Posterior cingulate gyrus (tissue), 11 donors: Measurements from ENCODE around the gene INSR.
A peak's percentile ranks its signal among the peaks of the same experiment; 100 is the strongest.
"Not testable (repeated sequence)": the region's sequence is repeated elsewhere in the genome, so short reads cannot be mapped to it uniquely, and the experiment has no call there.

Experiments used
- DNase-seq, 10 donors: peaks; one replicate each; pipeline versions ENCODE4 v3.0.0 to v3.0.0-alpha.2; 2020 to 2021; ENCODE audit warnings: mixed read lengths in 3 of 10
- intact Hi-C: fragments of 100-400 bp; cut with DNase I; formaldehyde crosslinking; loops from one replicate; pipeline ENCODE4 v1.15.1; 2023

The INSR gene

GRCh38 chr19:7293762-7294557, at the start of gene INSR:
TSS of gene INSR (minus strand) at chr19:7294414. CDS start at chr19:7293891, 523 bp downstream.
- DNase-seq = peak; percentile 81 to 98 (median 86)
- intact Hi-C loops = loop anchor here (1.0 to 5.0 kb wide), 3 partner anchors 96 to 192 kb away; no protein-coding TSS in a partner anchor

- intact Hi-C loops = no loop called here
Observed at GRCh38 chr19:7342143-7342542, 47.9 kb upstream of the INSR start.

GRCh38 chr19:7340959-7341837, 47.0 kb upstream of the INSR start:
- peak; percentile 53 to 97 (median 90) for DNase-seq
- intact Hi-C loops = loop anchor here (1.0 kb wide), 2 partner anchors 192 to 239 kb away; no protein-coding TSS in a partner anchor

More at GRCh38 chr19:7342143-7342542, 47.9 kb upstream of the INSR start:
- no peak for DNase-seq

GRCh38 chr19:7337380-7338194, 43.4 kb upstream of the INSR start:
- intact Hi-C loops = no loop called here
- no peak for DNase-seq

GRCh38 chr19:7336321-7336973, 42.2 kb upstream of the INSR start:
- DNase-seq = no peak
- intact Hi-C loops = no loop called here

GRCh38 chr19:7333198-7334118, 39.2 kb upstream of the INSR start:
- no peak for DNase-seq
- intact Hi-C loops = no loop called here

GRCh38 chr19:7331446-7331845, 37.2 kb upstream of the INSR start:
- DNase-seq = no peak
- intact Hi-C loops = no loop called here

GRCh38 chr19:7328647-7329046, 34.4 kb upstream of the INSR start:
- intact Hi-C loops = no loop called here
- no peak for DNase-seq

- intact Hi-C loops = no loop called here
Observed at GRCh38 chr19:7327802-7328201, 33.6 kb upstream of the INSR start.

GRCh38 chr19:7326105-7326877, 32.1 kb upstream of the INSR start:
- DNase-seq = no peak
- intact Hi-C loops = no loop called here

More at GRCh38 chr19:7327802-7328201, 33.6 kb upstream of the INSR start:
- no peak for DNase-seq

- intact Hi-C loops = no loop called here
Observed at GRCh38 chr19:7318176-7318575, 24.0 kb upstream of the INSR start.

GRCh38 chr19:7312816-7313215, 18.6 kb upstream of the INSR start:
- intact Hi-C loops = no loop called here
- no peak for DNase-seq

More at GRCh38 chr19:7318176-7318575, 24.0 kb upstream of the INSR start:
- no peak for DNase-seq

- intact Hi-C loops = no loop called here
- DNase-seq = no peak
Observed at GRCh38 chr19:7311911-7312310, 17.7 kb upstream of the INSR start.

- intact Hi-C loops, DNase-seq: not testable (repeated sequence)
Observed at GRCh38 chr19:7308327-7308726, 14.1 kb upstream of the INSR start.

GRCh38 chr19:7307590-7308218, 13.5 kb upstream of the INSR start:
- intact Hi-C loops = no loop called here
- no peak for DNase-seq

- no peak for DNase-seq
- intact Hi-C loops = no loop called here
Observed at GRCh38 chr19:7304200-7304599, 10.0 kb upstream of the INSR start.

GRCh38 chr19:7303470-7303869, 9.3 kb upstream of the INSR start:
- no peak for DNase-seq
- intact Hi-C loops = no loop called here

- intact Hi-C loops = no loop called here
- no peak for DNase-seq
Observed at GRCh38 chr19:7301525-7301924, 7.3 kb upstream of the INSR start.
